Neural cell (in vitro differentiated cells): ENCODE measurements around the gene NPAS3. TPM values are rescaled to one million over a fixed set of nuclear protein-coding genes. Genes with fewer than 3 reads are reported as not detected.

Experiments used
- H2AFZ ChIP-seq: fragments of 200-600, 300-800 bp; sonication (generic), shearing (Covaris generic); 2 replicates; pipeline ENCODE4 v1.6.0; 2014; ENCODE audit warnings: low read depth, mild to moderate bottlenecking, antibody characterized with exemption, low read length, moderate library complexity
- H3F3A ChIP-seq: fragments of 200-600 bp; shearing (Covaris generic); 2 replicates; pipeline ENCODE4 v1.6.1; 2016; ENCODE audit warnings: mild to moderate bottlenecking, moderate library complexity, mixed read lengths, antibody characterized with exemption, low read length; ENCODE audit not compliant: insufficient read depth, poor library complexity, severe bottlenecking
- H3K27ac ChIP-seq: fragments of 200-600, 300-800 bp; sonication (generic), shearing (Covaris generic); 2 replicates; pipeline ENCODE4 v1.5.1; 2014; ENCODE audit warnings: mild to moderate bottlenecking, low read length, moderate library complexity
- H3K27me3 ChIP-seq: fragments of 300-800, 200-600 bp; sonication (generic), shearing (Covaris generic); 2 replicates; pipeline ENCODE4 v1.6.0; 2014; ENCODE audit warnings: mild to moderate bottlenecking, low read depth, low read length, moderate library complexity; ENCODE audit not compliant: insufficient read depth
- H3K36me3 ChIP-seq: fragments of 300-800, 200-600 bp; sonication (generic), shearing (Covaris generic); 2 replicates; pipeline ENCODE4 v1.5.1; 2014; ENCODE audit warnings: mild to moderate bottlenecking, antibody characterized with exemption, low read length, moderate library complexity; ENCODE audit not compliant: insufficient read depth
- H3K4me2 ChIP-seq: fragments of 300-800, 200-600 bp; sonication (generic), shearing (Covaris generic); 2 replicates; pipeline ENCODE4 v1.6.0; 2014; ENCODE audit warnings: mild to moderate bottlenecking, low read length
- H3K4me3 ChIP-seq: fragments of 300-800, 200-600 bp; sonication (generic), shearing (Covaris generic); 2 replicates; pipeline ENCODE4 v1.5.1; 2014; ENCODE audit warnings: mild to moderate bottlenecking, low read length, moderate library complexity
- H3K79me2 ChIP-seq: fragments of 200-600 bp; shearing (Covaris generic); replicated peaks from 2 replicates; pipeline ENCODE4 v1.6.0; 2014; ENCODE audit warnings: mild to moderate bottlenecking, low read length, moderate library complexity; ENCODE audit not compliant: insufficient read depth
- H3K9ac ChIP-seq: fragments of 300-800, 200-600 bp; sonication (generic), shearing (Covaris generic); 2 replicates; pipeline ENCODE4 v1.6.1; 2016; ENCODE audit warnings: mild to moderate bottlenecking, low read length, mixed read lengths
- H3K9me2 ChIP-seq: fragments of 200-600 bp; shearing (Covaris generic); 2 replicates; pipeline ENCODE4 v1.6.1; 2016; ENCODE audit warnings: mild to moderate bottlenecking, low read length, mixed read lengths; ENCODE audit not compliant: insufficient read depth
- H3K9me3 ChIP-seq: fragments of 200-600, 300-800 bp; sonication (generic), shearing (Covaris generic); 2 replicates; pipeline ENCODE4 v1.6.1; 2016; ENCODE audit warnings: mild to moderate bottlenecking, mixed run types, low read length, moderate library complexity, mixed read lengths
- H4K20me1 ChIP-seq: fragments of 200-600 bp; shearing (Covaris generic); 2 replicates; pipeline ENCODE4 v1.6.1; 2016; ENCODE audit warnings: mild to moderate bottlenecking, mixed run types; ENCODE audit not compliant: insufficient read depth
- CTCF ChIP-seq: fragments of 450-650 bp; IDR thresholded peaks from 2 replicates; pipeline ENCODE4 v1.5.1; 2014; ENCODE audit warnings: antibody characterized with exemption, mild to moderate bottlenecking, moderate library complexity; ENCODE audit not compliant: poor library complexity, severe bottlenecking
- EP300 ChIP-seq: fragments of 450-650 bp; conservative IDR thresholded peaks from 2 replicates; pipeline ENCODE4 v1.6.1; 2014; ENCODE audit warnings: antibody characterized with exemption, mild to moderate bottlenecking, moderate library complexity; ENCODE audit not compliant: poor library complexity, severe bottlenecking
- EZH2 ChIP-seq: fragments of 200-600, 300-800 bp; shearing (Covaris generic), sonication (generic); IDR thresholded peaks from 2 replicates; pipeline ENCODE4 v1.6.1; 2014; ENCODE audit warnings: antibody characterized with exemption, low read length, borderline replicate concordance, mild to moderate bottlenecking; ENCODE audit not compliant: insufficient read depth, poor library complexity, severe bottlenecking
- MXI1 ChIP-seq: fragments of 450-650 bp; conservative IDR thresholded peaks from 2 replicates; pipeline ENCODE4 v1.6.1; 2014; ENCODE audit warnings: antibody characterized with exemption, mild to moderate bottlenecking; ENCODE audit not compliant: poor library complexity, severe bottlenecking
- POLR2AphosphoS5 ChIP-seq: IDR thresholded peaks from 2 replicates; pipeline ENCODE4 v1.6.1; 2012
- RAD21 ChIP-seq: fragments of 450-650 bp; conservative IDR thresholded peaks from 2 replicates; pipeline ENCODE4 v1.6.1; 2014; ENCODE audit warnings: antibody characterized with exemption, mild to moderate bottlenecking, moderate library complexity
- REST ChIP-seq: IDR thresholded peaks from 2 replicates; pipeline ENCODE4 v1.6.1; 2012; ENCODE audit warnings: borderline replicate concordance
- SMC3 ChIP-seq: fragments of 450-650 bp; conservative IDR thresholded peaks from 2 replicates; pipeline ENCODE4 v1.6.1; 2014; ENCODE audit warnings: antibody characterized with exemption, mild to moderate bottlenecking, moderate library complexity; ENCODE audit not compliant: poor library complexity
- TAF1 ChIP-seq: IDR thresholded peaks from 2 replicates; pipeline ENCODE4 v1.6.1; 2012; ENCODE audit warnings: low read depth
- polyA plus RNA-seq: library from polyadenylated mRNA; depleted of rRNA; stranded (reverse); fragments of >200 nt; gene quantifications from 2 replicates; pipeline ENCODE4 v1.2.3, GENCODE V29; 2014

The NPAS3 gene
- polyA plus RNA-seq, 1 donor from 2014 or later: 1.3 TPM

- no peaks in the 10 kb centered on the region for H3K36me3 ChIP-seq
- no peaks in the 10 kb centered on the region for H3F3A ChIP-seq
- H4K20me1 ChIP-seq: no peaks in the 10 kb centered on the region
- no peak overlapping the region for H2AFZ ChIP-seq
- H3K4me3 ChIP-seq: no peak overlapping the region
- H3K79me2 ChIP-seq: no peaks in the 10 kb centered on the region
- TF ChIP-seq MXI1: no peak
- H3K27ac ChIP-seq: no peak overlapping the region
- H3K27me3 ChIP-seq: no peaks in the 10 kb centered on the region
- no peaks in the 10 kb centered on the region for H3K9me2 ChIP-seq
- H3K4me2 ChIP-seq: no peak overlapping the region
- no peak overlapping the region for H3K9ac ChIP-seq
- H3K9me3 ChIP-seq: no peaks in the 10 kb centered on the region
Observed at GRCh38 chr14:33123281-33123680, 184.6 kb downstream of the NPAS3 start.

GRCh38 chr14:33126433-33126832, 187.8 kb downstream of the NPAS3 start:
- H3K4me3 ChIP-seq: no peak overlapping the region
- H3K9ac ChIP-seq: no peak overlapping the region
- H3K9me3 ChIP-seq: no peaks in the 10 kb centered on the region
- no peaks in the 10 kb centered on the region for H3K79me2 ChIP-seq
- H3K36me3 ChIP-seq: no peaks in the 10 kb centered on the region
- H3K27me3 ChIP-seq: no peaks in the 10 kb centered on the region
- no peaks in the 10 kb centered on the region for H3F3A ChIP-seq
- H3K9me2 ChIP-seq: no peaks in the 10 kb centered on the region
- no peak overlapping the region for H3K27ac ChIP-seq
- no peaks in the 10 kb centered on the region for H4K20me1 ChIP-seq
- no peak overlapping the region for H2AFZ ChIP-seq
- no peak overlapping the region for H3K4me2 ChIP-seq
- TF ChIP-seq EP300 (no peak), RAD21 (no peak), TAF1 (no peak), EZH2 (no peak), POLR2AphosphoS5 (no peak), CTCF (no peak), REST (no peak), SMC3 (no peak), MXI1 (no peak)

GRCh38 chr14:33127531-33127930, 188.9 kb downstream of the NPAS3 start:
- Histone ChIP-seq H3K9me2 (no peaks in the 10 kb centered on the region), H3K27me3 (no peaks in the 10 kb centered on the region), H2AFZ (no peak overlapping the region), H3K36me3 (no peaks in the 10 kb centered on the region), H3K4me2 (no peak overlapping the region), H3K79me2 (no peaks in the 10 kb centered on the region), H4K20me1 (no peaks in the 10 kb centered on the region), H3K9ac (no peak overlapping the region), H3K27ac (no peak overlapping the region), H3F3A (no peaks in the 10 kb centered on the region), H3K4me3 (no peak overlapping the region), H3K9me3 (no peaks in the 10 kb centered on the region)
- TF ChIP-seq POLR2AphosphoS5 (no peak), RAD21 (no peak), TAF1 (no peak), SMC3 (no peak), REST (no peak), EZH2 (no peak), CTCF (no peak), MXI1 (no peak), EP300 (no peak)
